Calu3 (cell line): ENCODE data around the gene PLCD3. TPM values are rescaled to one million over a fixed set of nuclear protein-coding genes. Genes with fewer than 3 reads are reported as not detected.

ENCODE experiments used
- BruUV-seq: library from RNA; stranded (reverse); fragments of 400-500 nt; replicated peaks from 2 replicates; lab custom pipeline; 2021; lab: Mats Ljungman, UMichigan
- CTCF ChIA-PET: fragments of 300-600 bp; sonication (Branson Sonifier 250); formaldehyde crosslinking; loops from one replicate; lab custom pipeline; 2022; ENCODE audit warnings: antibody characterized with exemption; lab: Charles Lee
- DNase-seq: peaks from one replicate; pipeline ENCODE4 v3.0.0; 2022
- H3K27ac Mint-ChIP-seq: one replicate; pipeline ENCODE4 v1.8.0; 2022; ENCODE audit warnings: mixed read lengths; ENCODE audit not compliant: unreplicated experiment
- H3K27me3 Mint-ChIP-seq: one replicate; pipeline ENCODE4 v1.8.0; 2022; ENCODE audit warnings: mixed read lengths; ENCODE audit not compliant: unreplicated experiment
- H3K36me3 Mint-ChIP-seq: one replicate; pipeline ENCODE4 v1.8.0; 2022; ENCODE audit warnings: mild to moderate bottlenecking, moderate library complexity, mixed read lengths; ENCODE audit not compliant: insufficient read depth, unreplicated experiment
- H3K4me1 Mint-ChIP-seq: one replicate; pipeline ENCODE4 v1.8.0; 2022; ENCODE audit warnings: mild to moderate bottlenecking, low read depth, mixed read lengths; ENCODE audit not compliant: unreplicated experiment
- H3K4me3 Mint-ChIP-seq: one replicate; pipeline ENCODE4 v1.8.0; 2022; ENCODE audit warnings: mild to moderate bottlenecking, low read depth, moderate library complexity, mixed read lengths; ENCODE audit not compliant: unreplicated experiment
- H3K9me3 Mint-ChIP-seq: one replicate; pipeline ENCODE4 v1.8.0; 2022; ENCODE audit warnings: low read depth, mixed read lengths; ENCODE audit not compliant: unreplicated experiment
- intact Hi-C: fragments of 100-400 bp; cut with micrococcal nuclease; formaldehyde crosslinking; loops from one replicate; pipeline ENCODE4 v1.10.0; 2022; ENCODE audit not compliant: unreplicated experiment
- total RNA-seq: library from RNA; stranded (reverse); gene quantifications from 2 replicates; pipeline ENCODE4 v1.2.3, GENCODE V29; 2022
- TF ChIP-seq, protein P1 (sequence below): fragments of 200-600 bp; IDR thresholded peaks from one replicate; pipeline ENCODE4 v1.8.0; 2022; ENCODE audit warnings: antibody characterized with exemption; ENCODE audit not compliant: unreplicated experiment

The PLCD3 gene
- total RNA-seq, 1 experiment from 2014 or later: 34.4 TPM

DNA sequence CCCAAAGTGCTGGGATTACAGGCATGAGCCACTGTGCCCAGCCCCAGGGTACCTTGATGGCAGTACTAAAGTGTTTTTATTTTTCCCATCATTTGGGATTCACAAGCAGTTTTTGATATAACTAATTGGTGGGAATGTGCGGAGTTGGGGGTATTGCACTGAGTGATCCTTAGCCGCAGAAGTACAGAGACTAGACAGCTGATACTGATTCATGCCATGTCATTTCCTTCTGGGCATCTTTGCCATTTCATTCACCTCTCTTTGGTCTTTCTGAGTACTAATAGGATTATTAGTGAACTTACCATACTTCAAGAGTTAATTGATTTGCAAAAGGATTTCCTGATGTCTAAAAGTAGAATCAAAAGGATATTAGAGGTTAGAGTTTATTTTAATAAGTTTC is 61.5 kb downstream of the PLCD3 start:
- no peak for DNase-seq
- H3K4me1 Mint-ChIP-seq: peaks cover 12% of the 10 kb centered on the region
- H3K4me3 Mint-ChIP-seq: no peak overlapping the region
- H3K27me3 Mint-ChIP-seq: no peaks in the 10 kb centered on the region
- TF ChIP-seq, protein P1, sequence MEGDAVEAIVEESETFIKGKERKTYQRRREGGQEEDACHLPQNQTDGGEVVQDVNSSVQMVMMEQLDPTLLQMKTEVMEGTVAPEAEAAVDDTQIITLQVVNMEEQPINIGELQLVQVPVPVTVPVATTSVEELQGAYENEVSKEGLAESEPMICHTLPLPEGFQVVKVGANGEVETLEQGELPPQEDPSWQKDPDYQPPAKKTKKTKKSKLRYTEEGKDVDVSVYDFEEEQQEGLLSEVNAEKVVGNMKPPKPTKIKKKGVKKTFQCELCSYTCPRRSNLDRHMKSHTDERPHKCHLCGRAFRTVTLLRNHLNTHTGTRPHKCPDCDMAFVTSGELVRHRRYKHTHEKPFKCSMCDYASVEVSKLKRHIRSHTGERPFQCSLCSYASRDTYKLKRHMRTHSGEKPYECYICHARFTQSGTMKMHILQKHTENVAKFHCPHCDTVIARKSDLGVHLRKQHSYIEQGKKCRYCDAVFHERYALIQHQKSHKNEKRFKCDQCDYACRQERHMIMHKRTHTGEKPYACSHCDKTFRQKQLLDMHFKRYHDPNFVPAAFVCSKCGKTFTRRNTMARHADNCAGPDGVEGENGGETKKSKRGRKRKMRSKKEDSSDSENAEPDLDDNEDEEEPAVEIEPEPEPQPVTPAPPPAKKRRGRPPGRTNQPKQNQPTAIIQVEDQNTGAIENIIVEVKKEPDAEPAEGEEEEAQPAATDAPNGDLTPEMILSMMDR: no peak
- CTCF ChIA-PET: no interaction called here
- intact Hi-C loops: no loop called here
- H3K9me3 Mint-ChIP-seq: no peaks in the 10 kb centered on the region
- H3K27ac Mint-ChIP-seq: no peak overlapping the region
- BruUV-seq: no TSS peak
- H3K36me3 Mint-ChIP-seq: peaks cover 62% of the 10 kb centered on the region

- Mint-ChIP-seq H3K4me1 (peaks cover 12% of the 10 kb centered on the region), H3K27ac (no peak overlapping the region), H3K9me3 (no peaks in the 10 kb centered on the region), H3K4me3 (no peak overlapping the region), H3K27me3 (no peaks in the 10 kb centered on the region), H3K36me3 (peaks cover 58% of the 10 kb centered on the region)
- CTCF ChIA-PET: no interaction called here
- no TSS peak for BruUV-seq
- DNase-seq: no peak
- intact Hi-C loops: no loop called here
- TF ChIP-seq, protein P1: no peak
Observed at GRCh38 chr17:45070001-45070400, 62.3 kb downstream of the PLCD3 start.

DNA sequence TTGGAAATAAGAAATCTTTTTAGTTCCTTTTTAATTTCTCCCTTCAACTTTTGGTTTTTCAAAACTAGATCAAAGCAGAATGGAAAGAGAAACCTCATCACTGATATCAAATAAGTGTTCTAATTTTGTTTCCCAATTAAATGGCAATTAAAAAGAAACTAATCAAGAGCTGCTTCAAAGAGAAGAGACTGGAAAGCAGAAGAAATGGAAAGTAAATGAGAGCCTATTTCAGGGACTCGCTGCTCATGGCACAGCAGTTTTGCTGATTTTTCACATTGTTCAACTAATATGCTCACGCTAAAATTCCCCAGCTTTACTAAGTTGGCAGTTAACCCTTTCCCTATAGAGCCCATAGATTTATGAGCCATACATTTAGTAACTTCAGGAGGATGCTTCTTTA is 64.7 kb downstream of the PLCD3 start:
- Mint-ChIP-seq H3K4me1 (peaks cover 9% of the 10 kb centered on the region), H3K27ac (no peak overlapping the region), H3K36me3 (peaks cover 50% of the 10 kb centered on the region), H3K27me3 (no peaks in the 10 kb centered on the region), H3K9me3 (no peaks in the 10 kb centered on the region), H3K4me3 (no peak overlapping the region)
- intact Hi-C loops: no loop called here
- TF ChIP-seq, protein P1: no peak
- CTCF ChIA-PET: no interaction called here
- BruUV-seq: no TSS peak
- no peak for DNase-seq

DNA sequence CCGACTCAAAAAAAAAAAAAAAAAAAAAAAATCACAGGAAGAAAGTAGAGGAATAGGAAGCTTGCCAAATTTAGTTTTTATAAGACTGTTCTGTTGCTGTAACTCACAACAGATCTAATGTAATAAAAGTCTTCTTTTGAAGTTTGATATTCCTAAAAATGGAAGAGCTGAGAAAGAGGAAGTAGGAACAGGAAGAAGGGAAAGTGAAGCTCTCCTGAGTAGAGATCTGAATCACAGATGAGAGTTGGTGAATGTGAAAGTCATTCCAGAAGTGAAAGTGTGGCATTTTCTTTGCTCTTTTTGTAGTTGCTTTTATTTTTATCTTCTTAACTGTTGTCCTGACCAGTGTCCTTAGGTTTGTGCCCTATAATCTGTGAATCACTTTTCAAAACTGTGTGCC is 69.1 kb downstream of the PLCD3 start:
- peak overlapping the region; percentile 98 for H3K4me3 Mint-ChIP-seq
- BruUV-seq: no TSS peak
- H3K27ac Mint-ChIP-seq: no peak overlapping the region
- no peaks in the 10 kb centered on the region for H3K9me3 Mint-ChIP-seq
- intact Hi-C loops: no loop called here
- TF ChIP-seq, protein P1: no peak
- no peaks in the 10 kb centered on the region for H3K27me3 Mint-ChIP-seq
- peaks cover 55% of the 10 kb centered on the region for H3K36me3 Mint-ChIP-seq
- no peak for DNase-seq
- peaks cover 17% of the 10 kb centered on the region for H3K4me1 Mint-ChIP-seq
- CTCF ChIA-PET: interaction anchor here (0.6 to 0.8 kb wide), 3 partner anchors 14 to 272 kb away, joined by 3 to 7 read pairs (median 4); no protein-coding TSS in a partner anchor
